ENCODE results near the gene AZIN2.

Gene AZIN2

DNA sequence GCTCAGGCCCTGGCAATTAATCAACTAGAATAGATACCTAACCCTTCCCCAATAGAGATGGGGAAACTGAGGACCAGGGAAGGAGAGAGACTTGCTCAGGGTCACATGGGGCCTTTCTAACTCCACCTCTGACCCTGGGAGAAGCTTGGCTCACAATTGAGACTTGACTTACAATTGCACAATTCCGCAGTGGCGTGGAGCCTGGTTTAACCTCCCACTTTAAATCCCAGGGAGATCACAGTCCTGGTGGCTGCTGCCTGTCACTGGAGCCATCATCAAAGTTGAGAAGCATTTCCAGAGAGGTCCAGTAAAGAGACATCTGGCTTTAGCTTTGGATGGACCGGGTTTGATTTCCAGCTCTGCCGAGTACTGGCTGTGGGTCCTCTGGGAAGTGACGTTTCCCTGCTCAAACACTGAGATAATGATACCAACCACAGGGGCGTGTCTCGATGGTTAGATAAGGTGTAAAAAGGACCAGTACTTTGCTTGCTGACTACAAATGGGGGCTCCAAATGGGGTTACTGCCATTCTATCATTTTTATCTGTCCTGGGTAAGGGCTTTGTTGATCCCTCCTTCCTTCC is 61.6 kb downstream of the AZIN2 start:
- Histone ChIP-seq H3K4me1 (ENCODE audit: control insufficient read depth in 1 of 2, insufficient read depth in 1 of 2, low read depth in 1 of 2, low read length in 1 of 2) (no peaks in the 10 kb centered on the region), H3K27me3 (no peaks in the 10 kb centered on the region), H3K27ac (no peak overlapping the region), H3K4me3 (ENCODE audit: low read depth in 1 of 2, low read length in 1 of 2) (no peak overlapping the region), H3K9me3 (no peaks in the 10 kb centered on the region), H3K36me3 (peaks cover 14% of the 10 kb centered on the region)
- TF ChIP-seq, protein P1, sequence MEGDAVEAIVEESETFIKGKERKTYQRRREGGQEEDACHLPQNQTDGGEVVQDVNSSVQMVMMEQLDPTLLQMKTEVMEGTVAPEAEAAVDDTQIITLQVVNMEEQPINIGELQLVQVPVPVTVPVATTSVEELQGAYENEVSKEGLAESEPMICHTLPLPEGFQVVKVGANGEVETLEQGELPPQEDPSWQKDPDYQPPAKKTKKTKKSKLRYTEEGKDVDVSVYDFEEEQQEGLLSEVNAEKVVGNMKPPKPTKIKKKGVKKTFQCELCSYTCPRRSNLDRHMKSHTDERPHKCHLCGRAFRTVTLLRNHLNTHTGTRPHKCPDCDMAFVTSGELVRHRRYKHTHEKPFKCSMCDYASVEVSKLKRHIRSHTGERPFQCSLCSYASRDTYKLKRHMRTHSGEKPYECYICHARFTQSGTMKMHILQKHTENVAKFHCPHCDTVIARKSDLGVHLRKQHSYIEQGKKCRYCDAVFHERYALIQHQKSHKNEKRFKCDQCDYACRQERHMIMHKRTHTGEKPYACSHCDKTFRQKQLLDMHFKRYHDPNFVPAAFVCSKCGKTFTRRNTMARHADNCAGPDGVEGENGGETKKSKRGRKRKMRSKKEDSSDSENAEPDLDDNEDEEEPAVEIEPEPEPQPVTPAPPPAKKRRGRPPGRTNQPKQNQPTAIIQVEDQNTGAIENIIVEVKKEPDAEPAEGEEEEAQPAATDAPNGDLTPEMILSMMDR (IDR thresholded peaks at IDR 0.05): no peak

DNA sequence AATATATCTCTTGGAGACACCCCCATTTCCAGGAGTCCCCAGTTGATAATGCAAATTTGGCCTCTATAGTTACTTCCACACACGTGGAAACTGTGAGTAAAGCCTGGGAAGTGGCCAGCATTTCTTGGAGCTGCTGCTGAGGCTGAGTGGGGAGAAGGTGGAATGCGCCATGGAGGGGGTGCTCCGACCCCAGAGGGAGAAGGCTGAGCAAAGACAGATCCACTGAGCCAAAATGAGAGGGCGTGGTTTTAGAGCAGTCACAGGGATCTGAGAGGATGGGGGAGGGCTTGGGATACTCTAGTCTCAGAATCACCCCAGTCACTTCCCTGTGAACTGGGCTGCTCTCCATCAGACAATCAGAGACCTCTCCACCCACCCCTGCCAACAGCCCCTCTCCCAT is 62.2 kb downstream of the AZIN2 start:
- Histone ChIP-seq H3K9me3 (no peaks in the 10 kb centered on the region), H3K36me3 (peaks cover 15% of the 10 kb centered on the region), H3K4me1 (ENCODE audit: control insufficient read depth in 1 of 2, insufficient read depth in 1 of 2, low read depth in 1 of 2, low read length in 1 of 2) (no peaks in the 10 kb centered on the region), H3K27me3 (no peaks in the 10 kb centered on the region), H3K4me3 (ENCODE audit: low read depth in 1 of 2, low read length in 1 of 2) (no peak overlapping the region), H3K27ac (no peak overlapping the region)
- TF ChIP-seq, protein P1 (IDR thresholded peaks at IDR 0.05): no peak

DNA sequence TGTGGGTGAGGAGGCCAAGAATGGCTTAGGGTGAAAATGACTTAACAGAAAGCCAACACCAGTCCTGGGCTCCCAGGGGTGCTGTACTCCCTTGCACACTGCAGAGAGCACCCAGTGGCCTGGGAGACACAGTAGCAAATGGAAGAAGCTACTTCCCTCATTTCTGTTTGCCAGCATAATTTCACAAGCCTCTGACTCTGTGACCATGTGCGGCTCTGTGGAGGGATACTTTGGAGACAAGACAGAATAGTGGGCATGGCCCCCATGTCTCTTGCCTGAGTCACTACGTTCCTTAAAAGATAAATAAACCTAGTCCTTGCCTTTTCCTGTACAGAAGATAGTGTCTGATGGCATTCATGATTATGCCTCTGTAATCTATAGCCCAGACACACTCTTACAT is 62.7 kb downstream of the AZIN2 start:
- Histone ChIP-seq H3K4me3 (ENCODE audit: low read depth in 1 of 2, low read length in 1 of 2) (no peak overlapping the region), H3K4me1 (ENCODE audit: control insufficient read depth in 1 of 2, insufficient read depth in 1 of 2, low read depth in 1 of 2, low read length in 1 of 2) (no peaks in the 10 kb centered on the region), H3K27me3 (no peaks in the 10 kb centered on the region), H3K36me3 (peaks cover 15% of the 10 kb centered on the region), H3K27ac (no peak overlapping the region), H3K9me3 (no peaks in the 10 kb centered on the region)
- TF ChIP-seq, protein P1 (IDR thresholded peaks at IDR 0.05): no peak

DNA sequence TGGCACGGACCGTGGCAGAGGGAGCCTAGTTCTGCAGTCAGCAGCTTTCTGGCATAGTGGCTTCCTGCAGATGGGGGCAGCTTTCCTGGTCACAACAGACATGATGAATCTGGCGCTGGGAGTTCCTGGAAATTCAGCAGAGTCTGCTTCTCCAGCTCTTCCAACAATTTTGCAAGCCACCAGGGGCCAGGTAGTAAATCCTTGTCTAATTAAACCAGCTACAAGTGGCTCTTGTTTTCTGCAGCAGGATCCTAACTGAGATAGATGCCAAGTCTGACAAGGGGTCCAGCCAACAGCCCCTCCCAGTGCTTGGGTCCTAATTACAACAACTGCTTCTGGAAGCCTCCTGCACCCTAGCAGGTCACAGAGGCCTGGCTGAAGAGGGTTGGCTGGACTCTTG is 65.0 kb downstream of the AZIN2 start:
- Histone ChIP-seq H3K9me3 (no peaks in the 10 kb centered on the region), H3K36me3 (peaks cover 15% of the 10 kb centered on the region), H3K27ac (no peak overlapping the region), H3K4me1 (ENCODE audit: control insufficient read depth in 1 of 2, insufficient read depth in 1 of 2, low read depth in 1 of 2, low read length in 1 of 2) (no peaks in the 10 kb centered on the region), H3K4me3 (ENCODE audit: low read depth in 1 of 2, low read length in 1 of 2) (no peak overlapping the region), H3K27me3 (no peaks in the 10 kb centered on the region)
- TF ChIP-seq, protein P1 (IDR thresholded peaks at IDR 0.05): no peak

DNA sequence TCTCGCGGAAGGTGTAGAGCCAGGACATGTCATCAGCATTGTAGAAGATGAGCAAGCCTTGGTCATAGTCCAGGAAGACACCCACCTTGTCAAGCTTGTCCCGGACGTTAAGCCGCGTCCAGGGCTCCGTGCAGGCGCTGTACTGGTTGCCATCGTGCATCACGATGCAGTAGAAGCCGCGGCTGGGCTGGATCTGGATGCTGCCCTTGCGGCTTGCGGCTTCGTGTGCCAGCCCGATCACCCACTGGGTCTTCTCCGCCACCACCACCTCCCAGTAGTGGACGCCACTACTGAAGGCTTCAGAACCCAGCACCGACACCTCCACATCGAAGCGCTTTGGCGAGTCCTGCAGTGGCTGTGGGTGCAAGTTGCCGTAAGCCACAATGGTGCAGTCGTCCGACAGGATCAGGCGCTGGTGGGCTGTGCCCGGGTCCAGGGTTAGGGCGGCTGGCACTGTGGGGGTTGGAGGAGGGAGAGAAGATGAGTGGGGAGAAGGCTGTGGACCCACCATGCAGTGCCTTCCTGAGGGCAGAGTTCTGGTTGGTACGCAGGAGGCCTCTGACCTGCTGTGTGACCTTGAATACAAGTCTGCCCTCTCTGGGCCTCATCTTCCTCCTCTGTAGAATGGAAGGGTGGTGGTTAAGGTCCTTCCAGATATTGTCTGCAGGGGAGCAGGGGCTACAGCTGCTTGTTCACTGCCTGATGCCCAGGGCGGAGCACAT is 66.5 kb downstream of the AZIN2 start:
- peaks cover 15% of the 10 kb centered on the region for H3K36me3 ChIP-seq

More for the DNA sequence above, 66.5 kb downstream of the AZIN2 start:
- Histone ChIP-seq H3K4me3 (ENCODE audit: low read depth in 1 of 2, low read length in 1 of 2) (no peak overlapping the region), H3K27ac (no peak overlapping the region), H3K9me3 (no peaks in the 10 kb centered on the region), H3K4me1 (ENCODE audit: control insufficient read depth in 1 of 2, insufficient read depth in 1 of 2, low read depth in 1 of 2, low read length in 1 of 2) (no peaks in the 10 kb centered on the region), H3K27me3 (no peaks in the 10 kb centered on the region)
- TF ChIP-seq, protein P1 (IDR thresholded peaks at IDR 0.05): no peak
